SK-N-SH (cell line): ENCODE results near the gene GALNT14. TPM values are rescaled to one million over a fixed set of nuclear protein-coding genes. Genes with fewer than 3 reads are reported as not detected.

Experiments used
- CTCF ChIA-PET: fragments of 300-600, 350-600 bp; formaldehyde crosslinking; extraction: SDS; loops from one replicate; lab custom pipeline; 2021; lab: Yijun Ruan, JAX
- POLR2A ChIA-PET: fragments of 350-600 bp; sonication (Branson Sonifier 250); formaldehyde crosslinking; extraction: SDS; loops from one replicate; lab custom pipeline; 2020; ENCODE audit warnings: antibody characterized with exemption, inconsistent platforms; lab: Yijun Ruan, JAX
- DNase-seq: peaks from one replicate; pipeline ENCODE4 v3.0.0; 2012
- H2AFZ ChIP-seq: fragments of 200-600 bp; sonication (generic); 2 replicates; pipeline ENCODE4 v1.8.1; 2016; ENCODE audit warnings: antibody characterized with exemption, mild to moderate bottlenecking, low read depth
- H3F3A ChIP-seq: fragments of 200-600 bp; sonication (generic); replicated peaks from 2 replicates; pipeline ENCODE3; 2016; ENCODE audit warnings: antibody characterized with exemption, mild to moderate bottlenecking; ENCODE audit not compliant: insufficient read depth
- H3K27ac ChIP-seq, 2 experiments: fragments of 200-500 bp in 1 of 2; fragments of 200-600 bp in 1 of 2; sonication (Bioruptor generic) in 1 of 2; sonication (generic), shearing (Covaris generic) in 1 of 2; 2 replicates each; pipeline versions ENCODE4 v1.5.1 to v1.6.1; 2014 to 2016; ENCODE audit warnings: low read depth in 2 of 2, inconsistent platforms in 1 of 2, low read length in 1 of 2, mild to moderate bottlenecking in 1 of 2, mixed read lengths in 1 of 2
- H3K27me3 ChIP-seq: fragments of 200-600 bp; sonication (generic), shearing (Covaris generic); 2 replicates; pipeline ENCODE4 v1.6.1; 2016; ENCODE audit warnings: mixed run types; ENCODE audit not compliant: insufficient read depth
- H3K36me3 ChIP-seq, 2 experiments: fragments of 200-500 bp in 1 of 2; fragments of 200-600 bp in 1 of 2; sonication (Bioruptor generic) in 1 of 2; sonication (generic) in 1 of 2; replicated peaks in 1 of 2; 2 replicates each; pipeline versions ENCODE3 to v1.5.1; 2014 to 2016; ENCODE audit warnings: low read length in 1 of 2, mild to moderate bottlenecking in 1 of 2; ENCODE audit not compliant: insufficient read depth in 2 of 2, control insufficient read depth in 1 of 2
- H3K4me1 ChIP-seq, 2 experiments: fragments of 200-500 bp in 1 of 2; fragments of 200-600 bp in 1 of 2; sonication (Bioruptor generic) in 1 of 2; sonication (generic), shearing (Covaris generic) in 1 of 2; 2 replicates each; pipeline versions ENCODE4 v1.5.1 to v1.6.1; 2014 to 2016; ENCODE audit warnings: low read depth in 1 of 2, low read length in 1 of 2, mixed run types in 1 of 2; ENCODE audit not compliant: insufficient read depth in 2 of 2, control insufficient read depth in 1 of 2
- H3K4me2 ChIP-seq: fragments of 200-600 bp; sonication (generic), shearing (Covaris generic); 2 replicates; pipeline ENCODE4 v1.6.1; 2017; ENCODE audit warnings: mixed run types
- H3K4me3 ChIP-seq, 2 experiments: fragments of 200-500 bp in 1 of 2; fragments of 200-600 bp in 1 of 2; sonication (Bioruptor generic) in 1 of 2; sonication (generic), shearing (Covaris generic) in 1 of 2; 2 replicates each; pipeline versions ENCODE4 v1.5.1 to v1.8.1; 2014 to 2016; ENCODE audit warnings: low read depth in 2 of 2, inconsistent platforms in 1 of 2, low read length in 1 of 2, mild to moderate bottlenecking in 1 of 2, mixed read lengths in 1 of 2, moderate library complexity in 1 of 2
- H3K79me2 ChIP-seq: fragments of 200-600 bp; sonication (generic); 2 replicates; pipeline ENCODE4 v1.8.1; 2017; ENCODE audit warnings: mild to moderate bottlenecking; ENCODE audit not compliant: insufficient read depth
- H3K9ac ChIP-seq: fragments of 200-600 bp; sonication (generic); 2 replicates; pipeline ENCODE4 v1.6.1; 2017; ENCODE audit warnings: mixed run types
- H3K9me2 ChIP-seq: fragments of 200-600 bp; sonication (generic); 2 replicates; pipeline ENCODE4 v1.6.1; 2017; ENCODE audit warnings: mixed run types
- H3K9me3 ChIP-seq: fragments of 200-600 bp; sonication (generic); 2 replicates; pipeline ENCODE4 v1.6.1; 2017; ENCODE audit warnings: mixed run types, mild to moderate bottlenecking, moderate library complexity
- H4K20me1 ChIP-seq: fragments of 200-600 bp; sonication (generic); 2 replicates; pipeline ENCODE4 v1.6.1; 2017; ENCODE audit warnings: mild to moderate bottlenecking, mixed run types; ENCODE audit not compliant: insufficient read depth
- CHD2 ChIP-seq: fragments of 150-350 bp; IDR thresholded peaks from 2 replicates; pipeline ENCODE4 v1.6.1; 2018; ENCODE audit warnings: low read length; ENCODE audit not compliant: partially characterized antibody
- ELF1 ChIP-seq: IDR thresholded peaks from 2 replicates; pipeline ENCODE4 v1.4.0; 2012
- EP300 ChIP-seq, 2 experiments: IDR thresholded peaks; 2 replicates each; pipeline versions ENCODE4 v1.4.0 to v1.6.1; 2012; ENCODE audit warnings: borderline replicate concordance in 1 of 2, low read depth in 1 of 2, low read length in 1 of 2
- EZH2phosphoT487 ChIP-seq: fragments of 200-600 bp; sonication (generic); IDR thresholded peaks from 2 replicates; pipeline ENCODE4 v1.6.1; 2017; ENCODE audit warnings: low read depth, mixed run types, mild to moderate bottlenecking, antibody characterized with exemption, moderate library complexity, borderline replicate concordance
- FOSL2 ChIP-seq: IDR thresholded peaks from 2 replicates; pipeline ENCODE4 v1.4.0; 2012; ENCODE audit warnings: low read depth, mild to moderate bottlenecking, moderate library complexity, borderline replicate concordance
- FOXM1 ChIP-seq: IDR thresholded peaks from 2 replicates; pipeline ENCODE4 v1.4.0; 2012; ENCODE audit warnings: low read depth, mild to moderate bottlenecking
- GABPA ChIP-seq: IDR thresholded peaks from 2 replicates; pipeline ENCODE4 v1.4.0; 2012; ENCODE audit warnings: low read depth, mild to moderate bottlenecking
- GATA2 ChIP-seq: sonication (generic); formaldehyde crosslinking; IDR thresholded peaks from 2 replicates; pipeline ENCODE4 v1.5.0; 2020; ENCODE audit warnings: mild to moderate bottlenecking, missing genetic modification reagents
- JUND ChIP-seq: IDR thresholded peaks from 2 replicates; pipeline ENCODE4 v1.4.0; 2012
- MXI1 ChIP-seq: IDR thresholded peaks from 2 replicates; pipeline ENCODE4 v1.6.1; 2012; ENCODE audit warnings: mild to moderate bottlenecking, low read depth, low read length, improper control_type of control experiment
- NRF1 ChIP-seq: IDR thresholded peaks from 2 replicates; pipeline ENCODE4 v1.6.1; 2012; ENCODE audit warnings: low read depth, mild to moderate bottlenecking, low read length
- POLR2AphosphoS5 ChIP-seq: IDR thresholded peaks from 2 replicates; pipeline ENCODE4 v1.6.1; 2012; ENCODE audit warnings: low read depth, low read length
- RAD21 ChIP-seq: IDR thresholded peaks from 2 replicates; pipeline ENCODE4 v1.6.1; 2012; ENCODE audit warnings: mild to moderate bottlenecking, low read length
- RCOR1 ChIP-seq: fragments of 150-350 bp; IDR thresholded peaks from 2 replicates; pipeline ENCODE4 v1.6.1; 2017; ENCODE audit warnings: antibody characterized with exemption, low read length
- RFX5 ChIP-seq: IDR thresholded peaks from 2 replicates; pipeline ENCODE4 v1.6.1; 2012; ENCODE audit warnings: mild to moderate bottlenecking, improper control_type of control experiment, low read length
- RXRA ChIP-seq: IDR thresholded peaks from 2 replicates; pipeline ENCODE4 v1.4.0; 2012; ENCODE audit warnings: low read depth, mild to moderate bottlenecking, borderline replicate concordance
- TCF12 ChIP-seq: IDR thresholded peaks from 2 replicates; pipeline ENCODE4 v1.4.0; 2012
- WGBS: methylation state at CpG from one replicate; pipeline ENCODE4 v1.1.6; 2017; ENCODE audit warnings: low lambda C conversion rate; 5-methylcytosine and 5-hydroxymethylcytosine counted together
- polyA plus RNA-seq, 3 experiments: library from polyadenylated mRNA; depleted of rRNA; stranded (reverse); fragments of >200 nt; gene quantifications; 2 replicates each; pipeline ENCODE4 v1.2.3, GENCODE V29; 2012
- TF ChIP-seq, protein P1 (sequence below): fragments of 150-350 bp; IDR thresholded peaks from 2 replicates; pipeline ENCODE4 v1.6.1; 2017; ENCODE audit warnings: antibody characterized with exemption, low read length, low read depth, borderline replicate concordance
- TF ChIP-seq, protein P2 (sequence below): IDR thresholded peaks from 2 replicates; pipeline ENCODE4 v1.4.0; 2012; ENCODE audit warnings: low read depth, borderline replicate concordance
- TF ChIP-seq, protein P3 (sequence below): IDR thresholded peaks from 2 replicates; pipeline ENCODE4 v1.6.1; 2012; ENCODE audit warnings: mild to moderate bottlenecking, low read depth, low read length, moderate library complexity

Gene GALNT14
- polyA plus RNA-seq, 1 of the 3 experiments (the other 2 are of a cell fraction): 1.6 TPM

GRCh38 chr2:30935795-30936194 lies 202.4 kb downstream of the GALNT14 start:
- no peak overlapping the region for H2AFZ ChIP-seq
- no peaks in the 10 kb centered on the region for H4K20me1 ChIP-seq
- H3K9me3 ChIP-seq: no peaks in the 10 kb centered on the region
- TF ChIP-seq EZH2phosphoT487 (no peak), JUND (no peak), RAD21 (no peak), CHD2 (no peak), RFX5 (no peak), FOSL2 (no peak), GATA2 (no peak), EP300 (IDR thresholded peaks at IDR 0.05; ENCODE audit: borderline replicate concordance in 1 of 2, low read depth in 1 of 2, low read length in 1 of 2) (no peak)
- TF ChIP-seq, protein P1, sequence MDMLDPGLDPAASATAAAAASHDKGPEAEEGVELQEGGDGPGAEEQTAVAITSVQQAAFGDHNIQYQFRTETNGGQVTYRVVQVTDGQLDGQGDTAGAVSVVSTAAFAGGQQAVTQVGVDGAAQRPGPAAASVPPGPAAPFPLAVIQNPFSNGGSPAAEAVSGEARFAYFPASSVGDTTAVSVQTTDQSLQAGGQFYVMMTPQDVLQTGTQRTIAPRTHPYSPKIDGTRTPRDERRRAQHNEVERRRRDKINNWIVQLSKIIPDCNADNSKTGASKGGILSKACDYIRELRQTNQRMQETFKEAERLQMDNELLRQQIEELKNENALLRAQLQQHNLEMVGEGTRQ: no peak
- TF ChIP-seq, protein P2, sequence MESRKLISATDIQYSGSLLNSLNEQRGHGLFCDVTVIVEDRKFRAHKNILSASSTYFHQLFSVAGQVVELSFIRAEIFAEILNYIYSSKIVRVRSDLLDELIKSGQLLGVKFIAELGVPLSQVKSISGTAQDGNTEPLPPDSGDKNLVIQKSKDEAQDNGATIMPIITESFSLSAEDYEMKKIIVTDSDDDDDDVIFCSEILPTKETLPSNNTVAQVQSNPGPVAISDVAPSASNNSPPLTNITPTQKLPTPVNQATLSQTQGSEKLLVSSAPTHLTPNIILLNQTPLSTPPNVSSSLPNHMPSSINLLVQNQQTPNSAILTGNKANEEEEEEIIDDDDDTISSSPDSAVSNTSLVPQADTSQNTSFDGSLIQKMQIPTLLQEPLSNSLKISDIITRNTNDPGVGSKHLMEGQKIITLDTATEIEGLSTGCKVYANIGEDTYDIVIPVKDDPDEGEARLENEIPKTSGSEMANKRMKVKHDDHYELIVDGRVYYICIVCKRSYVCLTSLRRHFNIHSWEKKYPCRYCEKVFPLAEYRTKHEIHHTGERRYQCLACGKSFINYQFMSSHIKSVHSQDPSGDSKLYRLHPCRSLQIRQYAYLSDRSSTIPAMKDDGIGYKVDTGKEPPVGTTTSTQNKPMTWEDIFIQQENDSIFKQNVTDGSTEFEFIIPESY: no peak
- no peaks in the 10 kb centered on the region for H3K27me3 ChIP-seq
- no peak for DNase-seq
- WGBS: 51% methylated on average over 8 of the region's 8 CpGs
- peaks cover 0 to 14% of the 10 kb centered on the region in 2 experiments; a peak in 1 of 4 replicates for H3K4me1 ChIP-seq
- no peaks in the 10 kb centered on the region for H3K79me2 ChIP-seq
- H3K9ac ChIP-seq: no peak overlapping the region
- no peaks in the 10 kb centered on the region for H3K9me2 ChIP-seq
- no peaks in the 10 kb centered on the region for H3F3A ChIP-seq
- no peaks in the 10 kb centered on the region for H3K36me3 ChIP-seq
- no peak overlapping the region for H3K4me3 ChIP-seq
- POLR2A ChIA-PET: no interaction called here
- CTCF ChIA-PET: interaction anchor here (0.8 to 1.0 kb wide), 2 partner anchors 13 to 398 kb away, joined by 3 read pairs; no protein-coding TSS in a partner anchor
- H3K4me2 ChIP-seq: no peak overlapping the region
- H3K27ac ChIP-seq: no peak overlapping the region

- no peak overlapping the region for H3K9ac ChIP-seq
- ChIA-PET POLR2A (no interaction called here), CTCF (interaction anchor here (0.6 to 1.0 kb wide), 4 partner anchors 9 to 236 kb away, joined by 3 read pairs; no protein-coding TSS in a partner anchor)
- no peak overlapping the region for H3K4me3 ChIP-seq
- H4K20me1 ChIP-seq: no peaks in the 10 kb centered on the region
- H3K36me3 ChIP-seq: no peaks in the 10 kb centered on the region
- DNase-seq: no peak
- H3K9me3 ChIP-seq: no peaks in the 10 kb centered on the region
- no peak overlapping the region for H3K4me2 ChIP-seq
- no peaks in the 10 kb centered on the region for H3K79me2 ChIP-seq
- H2AFZ ChIP-seq: no peak overlapping the region
- no peaks in the 10 kb centered on the region for H3K9me2 ChIP-seq
- TF ChIP-seq FOXM1: no peak
- TF ChIP-seq, protein P3, sequence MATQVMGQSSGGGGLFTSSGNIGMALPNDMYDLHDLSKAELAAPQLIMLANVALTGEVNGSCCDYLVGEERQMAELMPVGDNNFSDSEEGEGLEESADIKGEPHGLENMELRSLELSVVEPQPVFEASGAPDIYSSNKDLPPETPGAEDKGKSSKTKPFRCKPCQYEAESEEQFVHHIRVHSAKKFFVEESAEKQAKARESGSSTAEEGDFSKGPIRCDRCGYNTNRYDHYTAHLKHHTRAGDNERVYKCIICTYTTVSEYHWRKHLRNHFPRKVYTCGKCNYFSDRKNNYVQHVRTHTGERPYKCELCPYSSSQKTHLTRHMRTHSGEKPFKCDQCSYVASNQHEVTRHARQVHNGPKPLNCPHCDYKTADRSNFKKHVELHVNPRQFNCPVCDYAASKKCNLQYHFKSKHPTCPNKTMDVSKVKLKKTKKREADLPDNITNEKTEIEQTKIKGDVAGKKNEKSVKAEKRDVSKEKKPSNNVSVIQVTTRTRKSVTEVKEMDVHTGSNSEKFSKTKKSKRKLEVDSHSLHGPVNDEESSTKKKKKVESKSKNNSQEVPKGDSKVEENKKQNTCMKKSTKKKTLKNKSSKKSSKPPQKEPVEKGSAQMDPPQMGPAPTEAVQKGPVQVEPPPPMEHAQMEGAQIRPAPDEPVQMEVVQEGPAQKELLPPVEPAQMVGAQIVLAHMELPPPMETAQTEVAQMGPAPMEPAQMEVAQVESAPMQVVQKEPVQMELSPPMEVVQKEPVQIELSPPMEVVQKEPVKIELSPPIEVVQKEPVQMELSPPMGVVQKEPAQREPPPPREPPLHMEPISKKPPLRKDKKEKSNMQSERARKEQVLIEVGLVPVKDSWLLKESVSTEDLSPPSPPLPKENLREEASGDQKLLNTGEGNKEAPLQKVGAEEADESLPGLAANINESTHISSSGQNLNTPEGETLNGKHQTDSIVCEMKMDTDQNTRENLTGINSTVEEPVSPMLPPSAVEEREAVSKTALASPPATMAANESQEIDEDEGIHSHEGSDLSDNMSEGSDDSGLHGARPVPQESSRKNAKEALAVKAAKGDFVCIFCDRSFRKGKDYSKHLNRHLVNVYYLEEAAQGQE: no peak
- no peak for TF ChIP-seq RFX5
- TF ChIP-seq EP300 (IDR thresholded peaks at IDR 0.05; ENCODE audit: borderline replicate concordance in 1 of 2, low read depth in 1 of 2, low read length in 1 of 2): no peak
- TF ChIP-seq RXRA: no peak
- TF ChIP-seq RCOR1: no peak
- no peak for TF ChIP-seq MXI1
- no peak for TF ChIP-seq CHD2
- TF ChIP-seq, protein P1: no peak
- TF ChIP-seq EZH2phosphoT487: no peak
- no peak for TF ChIP-seq NRF1
- TF ChIP-seq TCF12: no peak
- no peak for TF ChIP-seq POLR2AphosphoS5
- no peak for TF ChIP-seq FOSL2
- no peak for TF ChIP-seq ELF1
- no peak for TF ChIP-seq GABPA
- H3K4me1 ChIP-seq: peaks cover 0 to 23% of the 10 kb centered on the region in 2 experiments; a peak in 2 of 4 replicates
- no peaks in the 10 kb centered on the region for H3K27me3 ChIP-seq
- WGBS: 48% methylated on average over 7 of the region's 7 CpGs
- H3F3A ChIP-seq: no peaks in the 10 kb centered on the region
- H3K27ac ChIP-seq: no peak overlapping the region
These were observed 204.2 kb downstream of the GALNT14 start for GRCh38 chr2:30934066-30934465.
